Fibroblast of the aortic adventitia (primary cell): ENCODE measurements around the gene SOD3. TPM values are rescaled to one million over a fixed set of nuclear protein-coding genes. Genes with fewer than 3 reads are reported as not detected.

Experiments
- DNase-seq: peaks from one replicate; pipeline ENCODE4 v3.0.0-alpha.2; 2010; ENCODE audit warnings: low read depth
- H3K4me3 ChIP-seq: 2 replicates; pipeline ENCODE4 v1.5.1; 2011; ENCODE audit warnings: low read depth, mild to moderate bottlenecking, control low read depth, low read length, moderate library complexity
- CTCF ChIP-seq: IDR thresholded peaks from 2 replicates; pipeline ENCODE4 v1.5.1; 2011; ENCODE audit warnings: mild to moderate bottlenecking, low read length, control low read depth, inconsistent platforms; ENCODE audit not compliant: insufficient read depth
- total RNA-seq: library from RNA; depleted of rRNA; stranded (reverse); fragments of >200 nt; gene quantifications from 2 replicates; pipeline ENCODE4 v1.2.3, GENCODE V29; 2012; ENCODE audit warnings: low replicate concordance

Gene SOD3
- total RNA-seq, 1 donor = 75.2 TPM

GRCh38 chr4:24781999-24782745, 13.2 kb upstream of the SOD3 start:
- no peak overlapping the region for H3K4me3 ChIP-seq
- no peak for TF ChIP-seq CTCF
- DNase-seq = no peak

GRCh38 chr4:24783506-24783905, 11.9 kb upstream of the SOD3 start:
- no peak for TF ChIP-seq CTCF
- no peak for DNase-seq
- no peak overlapping the region for H3K4me3 ChIP-seq

- no peak overlapping the region for H3K4me3 ChIP-seq
- no peak for DNase-seq
- TF ChIP-seq CTCF = no peak
These were observed 4.3 kb upstream of the SOD3 start for GRCh38 chr4:24791043-24791442.

- no peak for TF ChIP-seq CTCF
These were observed 2.8 kb upstream of the SOD3 start for GRCh38 chr4:24792552-24792951.

GRCh38 chr4:24793219-24794005, 2.0 kb upstream of the SOD3 start:
- no peak overlapping the region for H3K4me3 ChIP-seq
- TF ChIP-seq CTCF = peak; percentile 34
- DNase-seq = peak; percentile 40

More at GRCh38 chr4:24792552-24792951, 2.8 kb upstream of the SOD3 start:
- no peak overlapping the region for H3K4me3 ChIP-seq
- no peak for DNase-seq

- TF ChIP-seq CTCF = no peak
- DNase-seq = no peak
- H3K4me3 ChIP-seq = no peak overlapping the region
These were observed 1.3 kb upstream of the SOD3 start for GRCh38 chr4:24794051-24794450.
